Thymus (tissue), 11 donors: ENCODE measurements around the gene KLHL33. TPM values are rescaled to one million over a fixed set of nuclear protein-coding genes. Genes with fewer than 3 reads are reported as not detected.

ENCODE experiments used
- DNase-seq, 9 donors: peaks; one replicate each; pipeline ENCODE4 v3.0.0-alpha.2; 2013; ENCODE audit warnings: low spot score in 9 of 9, low read depth in 6 of 9, missing footprints in 1 of 9
- H3K27ac ChIP-seq, 2 donors: one replicate each; pipeline ENCODE4 v1.5.1; 2013; ENCODE audit warnings: control low read depth in 1 of 2, low read depth in 1 of 2, low read length in 1 of 2, mild to moderate bottlenecking in 1 of 2, moderate library complexity in 1 of 2
- H3K27me3 ChIP-seq, 2 donors: one replicate each; pipeline ENCODE4 v1.5.1; 2013; ENCODE audit warnings: low read length in 1 of 2; ENCODE audit not compliant: control insufficient read depth in 2 of 2, insufficient read depth in 1 of 2
- H3K36me3 ChIP-seq, 2 donors: one replicate each; pipeline ENCODE4 v1.5.1; 2013; ENCODE audit warnings: low read length in 1 of 2, mild to moderate bottlenecking in 1 of 2, moderate library complexity in 1 of 2; ENCODE audit not compliant: control insufficient read depth in 2 of 2, insufficient read depth in 2 of 2
- H3K4me1 ChIP-seq, 2 donors: one replicate each; pipeline ENCODE4 v1.5.1; 2013; ENCODE audit warnings: low read length in 2 of 2; ENCODE audit not compliant: control insufficient read depth in 2 of 2, insufficient read depth in 2 of 2
- H3K4me3 ChIP-seq, 2 donors: one replicate each; pipeline ENCODE4 v1.5.1; 2013; ENCODE audit warnings: low read length in 2 of 2, control low read depth in 1 of 2, mild to moderate bottlenecking in 1 of 2
- H3K9me3 ChIP-seq, 2 donors: one replicate each; pipeline ENCODE4 v1.5.1; 2013; ENCODE audit warnings: low read length in 1 of 2, mild to moderate bottlenecking in 1 of 2; ENCODE audit not compliant: control insufficient read depth in 2 of 2, insufficient read depth in 1 of 2
- WGBS: extraction: QIAGEN DNeasy Blood & Tissue Kit; methylation state at CpG from one replicate; pipeline ENCODE4 v1.1.7; 2013; 5-methylcytosine and 5-hydroxymethylcytosine counted together
- polyA plus RNA-seq: library from polyadenylated mRNA; stranded (reverse); fragments of 200-250 nt; gene quantifications from one replicate; pipeline ENCODE4 v1.2.3, GENCODE V29; 2013
- total RNA-seq: library from RNA; stranded (reverse); fragments of 120-200 nt; gene quantifications from one replicate; pipeline ENCODE4 v1.2.4, GENCODE V29; 2013
- donor health status: healthy.

The KLHL33 gene
- total and polyA plus RNA-seq, 2 donors, result 0.64 to 0.80 TPM

GRCh38 chr14:20469890-20470602 lies 34.1 kb upstream of the KLHL33 start:
- peak overlapping the region; percentile 49 to 88 for H3K27ac ChIP-seq
- no peaks in the 10 kb centered on the region for H3K9me3 ChIP-seq
- no peaks in the 10 kb centered on the region for H3K27me3 ChIP-seq
- DNase-seq, result peak in 3 of 9 donors; percentile 26 to 60 (median 38)
- H3K4me3 ChIP-seq, result peak overlapping the region; percentile 72 to 85
- peaks cover 20 to 26% of the 10 kb centered on the region in 2 donors for H3K36me3 ChIP-seq
- H3K4me1 ChIP-seq, result peaks cover 17 to 19% of the 10 kb centered on the region in 2 donors
- WGBS, result 2% methylated on average over 12 of the region's 12 CpGs

GRCh38 chr14:20469242-20469889 lies 33.4 kb upstream of the KLHL33 start, which contains the start of gene PNP:
TSS of gene PNP (plus strand) at chr14:20469406. CDS start at chr14:20469525, 119 bp downstream.
- H3K36me3 ChIP-seq, result peaks cover 14 to 19% of the 10 kb centered on the region in 2 donors
- H3K27ac ChIP-seq, result peak within 1 kb of the TSS; percentile 49 to 88
- WGBS, result under 1% methylated on average over 40 of the region's 40 CpGs
- peak in 8 of 9 donors; percentile 50 to 85 (median 65) for DNase-seq
- H3K4me3 ChIP-seq, result peak within 1 kb of the TSS; percentile 72 to 85
- H3K27me3 ChIP-seq, result no peaks in the 10 kb centered on the region
- H3K9me3 ChIP-seq, result no peaks in the 10 kb centered on the region
- peaks cover 17 to 19% of the 10 kb centered on the region in 2 donors for H3K4me1 ChIP-seq

- WGBS, result 40% methylated on average over 16 of the region's 16 CpGs
- no peak for DNase-seq
- peak overlapping the region; percentile 72 to 85 for H3K4me3 ChIP-seq
Measured at GRCh38 chr14:20468764-20469241, 32.8 kb upstream of the KLHL33 start.

GRCh38 chr14:20461225-20462141 lies 25.5 kb upstream of the KLHL33 start, which contains the start of gene PIP4P1:
TSS of gene PIP4P1 (minus strand) at chr14:20461434. CDS start at chr14:20461325, 109 bp downstream.
- Histone ChIP-seq H3K36me3 (peaks cover 32 to 38% of the 10 kb centered on the region in 2 donors), H3K4me1 (peaks cover 12 to 24% of the 10 kb centered on the region in 2 donors), H3K27me3 (no peaks in the 10 kb centered on the region), H3K9me3 (no peaks in the 10 kb centered on the region), H3K4me3 (peak within 1 kb of the TSS; percentile 77 to 85), H3K27ac (peak within 1 kb of the TSS; percentile 95 to 97)
- peak; percentile 87 to 99 (median 97) for DNase-seq
- under 1% methylated on average over 67 of the region's 67 CpGs for WGBS

More at GRCh38 chr14:20468764-20469241, 32.8 kb upstream of the KLHL33 start:
- Histone ChIP-seq H3K27me3 (no peaks in the 10 kb centered on the region), H3K27ac (no peak overlapping the region), H3K4me1 (peaks cover 17 to 19% of the 10 kb centered on the region in 2 donors), H3K9me3 (no peaks in the 10 kb centered on the region), H3K36me3 (peaks cover 12 to 15% of the 10 kb centered on the region in 2 donors)

GRCh38 chr14:20460458-20461224 lies 24.7 kb upstream of the KLHL33 start:
- Histone ChIP-seq H3K4me3 (peak overlapping the region; percentile 77 to 85), H3K27ac (peak overlapping the region; percentile 95 to 97), H3K4me1 (peaks cover 19 to 30% of the 10 kb centered on the region in 2 donors), H3K36me3 (peaks cover 32 to 41% of the 10 kb centered on the region in 2 donors), H3K9me3 (no peaks in the 10 kb centered on the region), H3K27me3 (no peaks in the 10 kb centered on the region)
- WGBS, result 8% methylated on average over 32 of the region's 32 CpGs
- peak in 4 of 9 donors; percentile 55 to 81 (median 74) for DNase-seq

GRCh38 chr14:20458031-20458789 lies 22.2 kb upstream of the KLHL33 start:
- no peak overlapping the region for H3K27ac ChIP-seq

GRCh38 chr14:20456971-20457370 lies 21.0 kb upstream of the KLHL33 start:
- peaks cover 25 to 33% of the 10 kb centered on the region in 2 donors for H3K4me1 ChIP-seq
- peaks cover 36 to 44% of the 10 kb centered on the region in 2 donors for H3K36me3 ChIP-seq
- 95% methylated on average over 13 of the region's 13 CpGs for WGBS
- DNase-seq, result no peak
- H3K27me3 ChIP-seq, result no peaks in the 10 kb centered on the region
- no peaks in the 10 kb centered on the region for H3K9me3 ChIP-seq
- no peak overlapping the region for H3K4me3 ChIP-seq
- no peak overlapping the region for H3K27ac ChIP-seq

More at GRCh38 chr14:20458031-20458789, 22.2 kb upstream of the KLHL33 start:
- Histone ChIP-seq H3K27me3 (no peaks in the 10 kb centered on the region), H3K9me3 (no peaks in the 10 kb centered on the region), H3K4me3 (no peak overlapping the region), H3K4me1 (peaks cover 25 to 39% of the 10 kb centered on the region in 2 donors), H3K36me3 (peaks cover 32 to 41% of the 10 kb centered on the region in 2 donors)
- WGBS, result 91% methylated on average over 8 of the region's 8 CpGs
- no peak for DNase-seq
